HG03342 (cell line): ENCODE measurements around the gene PRAME.
"Not testable (repeated sequence)": the region's sequence is repeated elsewhere in the genome, so short reads cannot be mapped to it uniquely, and the experiment has no call there.

Experiments
- ATAC-seq: cut with Tn5 transposase; IDR thresholded peaks from one replicate; pipeline ENCODE4 v1.9.1; 2021; ENCODE audit warnings: mild to moderate bottlenecking, moderate library complexity; ENCODE audit not compliant: unreplicated experiment

The PRAME gene

DNA sequence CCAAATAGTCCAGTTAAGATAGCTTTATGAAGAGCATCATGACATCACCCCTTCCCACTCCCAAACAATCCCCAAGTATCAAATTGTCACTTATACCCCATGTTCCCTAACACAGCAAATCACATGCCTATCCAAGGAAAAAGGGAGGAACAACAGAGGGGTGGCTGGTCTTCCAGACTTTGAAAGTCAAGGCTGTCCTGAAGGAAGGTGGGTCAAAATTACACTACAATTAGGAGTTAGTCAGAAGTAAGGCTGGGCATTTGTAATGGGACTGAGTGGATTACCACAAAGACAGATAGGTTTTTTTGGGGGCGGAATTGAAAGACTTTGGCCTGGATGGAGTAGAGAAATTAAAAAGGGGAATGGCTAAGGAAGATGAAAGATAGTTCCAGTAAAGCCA lies 5.9 kb downstream of the PRAME start:
- ATAC-seq, result no peak

DNA sequence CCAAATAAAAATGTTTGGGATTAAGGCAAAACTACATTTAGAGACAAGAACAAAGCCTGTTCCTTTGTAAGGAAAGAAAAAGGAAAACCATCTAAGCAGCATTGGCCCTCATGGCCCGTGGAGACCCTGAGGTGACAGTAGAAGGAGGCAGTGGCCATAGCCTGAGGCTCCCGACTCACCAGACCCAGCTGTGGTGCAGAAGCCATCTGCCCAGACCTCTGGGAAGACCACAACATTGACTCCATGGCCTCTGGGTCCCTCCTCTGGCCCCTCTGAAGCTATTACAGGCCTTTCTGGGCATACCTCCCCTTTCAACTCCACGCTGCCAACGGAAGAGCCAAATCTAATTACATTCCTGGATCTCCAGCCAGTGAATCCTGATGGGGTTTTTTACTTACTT lies 6.4 kb downstream of the PRAME start:
- ATAC-seq, result no peak

- no peak for ATAC-seq
Observed at GRCh38 chr22:22550789-22551434, 8.2 kb downstream of the PRAME start.

DNA sequence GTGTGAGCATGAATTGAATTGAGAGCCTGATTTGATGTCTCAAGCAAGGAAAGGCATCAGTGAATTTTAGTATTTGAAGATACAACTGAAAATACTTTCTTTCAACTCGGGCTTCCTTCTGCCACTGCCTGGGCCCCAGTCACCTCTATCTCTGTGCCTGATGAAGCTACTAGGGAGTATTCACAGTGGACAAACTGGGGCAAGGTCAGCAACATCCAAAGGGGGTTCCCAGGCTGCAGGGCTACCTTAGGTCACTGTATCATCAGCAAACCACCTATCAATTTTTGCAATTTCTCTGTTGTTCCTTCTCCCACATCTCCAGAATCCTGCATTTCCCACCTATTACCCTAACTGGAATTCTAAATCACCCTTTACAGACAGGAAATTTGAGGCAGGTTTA lies 10.2 kb downstream of the PRAME start:
- ATAC-seq, result no peak

- no peak for ATAC-seq
Observed at GRCh38 chr22:22548317-22548716, 10.7 kb downstream of the PRAME start.

- no peak for ATAC-seq
Observed at GRCh38 chr22:22547692-22548300, 11.3 kb downstream of the PRAME start.

DNA sequence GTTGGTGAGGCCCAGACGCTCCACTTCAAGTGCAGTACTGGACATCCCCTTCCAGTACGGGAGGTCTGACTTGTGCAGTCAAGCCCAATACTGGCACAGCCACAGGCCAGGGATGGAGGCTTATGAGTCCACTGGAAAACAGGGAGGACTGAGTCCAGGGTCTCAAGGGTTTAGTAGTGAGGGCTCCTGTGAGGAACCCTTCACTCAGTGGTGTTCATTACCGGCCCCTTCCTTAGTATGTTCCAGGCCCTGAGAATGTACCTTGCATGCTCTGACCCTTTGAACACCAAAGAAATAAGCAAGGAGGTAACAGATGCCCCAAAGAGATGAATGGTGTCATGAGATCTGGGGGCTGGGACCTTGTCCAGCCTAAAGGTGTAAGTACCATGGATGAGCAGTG lies 11.8 kb downstream of the PRAME start:
- ATAC-seq, result no peak

- ATAC-seq, result no peak
Observed at GRCh38 chr22:22546490-22546889, 12.6 kb downstream of the PRAME start.

DNA sequence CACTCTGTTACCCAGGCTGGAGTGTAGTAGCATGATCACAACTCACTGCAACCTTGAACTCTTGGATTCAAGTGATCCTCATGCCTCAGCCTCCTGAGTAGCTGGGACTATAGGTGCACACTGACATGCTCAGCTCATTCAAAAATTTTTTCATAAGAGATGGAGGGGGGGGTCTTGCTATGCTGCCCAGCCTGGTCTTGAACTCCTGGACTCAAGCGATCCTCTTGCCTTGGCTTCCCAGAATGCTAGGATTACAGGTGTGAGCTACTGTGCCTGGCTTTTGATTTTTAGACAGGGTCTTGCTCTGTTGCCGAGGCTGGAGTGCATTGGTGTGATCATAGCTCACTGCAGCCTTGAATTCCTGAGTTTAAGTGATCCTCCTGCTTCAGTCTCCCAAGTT lies 14.0 kb downstream of the PRAME start:
- ATAC-seq, result no peak

DNA sequence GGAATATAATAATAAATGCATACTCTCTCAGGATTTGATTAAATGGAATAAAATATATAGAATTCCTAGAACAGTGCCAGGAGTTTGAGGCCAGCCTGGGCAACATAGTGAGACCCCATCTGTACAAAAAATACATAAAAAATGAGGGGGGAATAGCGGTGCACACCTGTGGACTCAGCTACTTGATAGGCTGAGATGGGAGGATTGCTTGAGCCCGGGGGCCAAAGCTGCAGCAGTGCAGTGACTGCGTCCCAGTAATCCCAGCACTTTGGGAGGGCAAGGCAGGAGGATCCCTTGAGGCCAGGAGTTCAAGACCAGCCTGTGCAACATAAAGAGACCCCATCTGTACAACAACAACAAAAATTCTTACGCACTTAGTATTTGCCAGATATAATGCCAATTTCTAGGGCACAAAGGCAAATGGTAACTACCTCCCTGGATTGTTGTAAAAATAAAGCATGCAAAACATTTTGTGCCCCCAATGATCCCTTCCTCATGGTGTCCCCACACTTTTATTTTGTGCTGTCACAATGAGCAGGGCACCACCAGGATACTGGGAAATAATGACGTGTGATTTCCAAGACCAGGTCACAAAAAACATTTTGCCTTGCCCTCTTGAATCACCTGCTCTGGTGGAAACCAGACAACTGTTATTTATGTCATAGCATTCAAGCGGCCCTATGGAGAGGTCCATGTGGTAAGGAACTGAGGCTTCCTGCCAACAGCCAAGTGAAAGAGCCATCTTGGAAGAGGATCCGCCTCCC lies 20.7 kb downstream of the PRAME start:
- no peak for ATAC-seq

GRCh38 chr22:22536916-22537315 lies 22.1 kb downstream of the PRAME start:
- no peak for ATAC-seq

DNA sequence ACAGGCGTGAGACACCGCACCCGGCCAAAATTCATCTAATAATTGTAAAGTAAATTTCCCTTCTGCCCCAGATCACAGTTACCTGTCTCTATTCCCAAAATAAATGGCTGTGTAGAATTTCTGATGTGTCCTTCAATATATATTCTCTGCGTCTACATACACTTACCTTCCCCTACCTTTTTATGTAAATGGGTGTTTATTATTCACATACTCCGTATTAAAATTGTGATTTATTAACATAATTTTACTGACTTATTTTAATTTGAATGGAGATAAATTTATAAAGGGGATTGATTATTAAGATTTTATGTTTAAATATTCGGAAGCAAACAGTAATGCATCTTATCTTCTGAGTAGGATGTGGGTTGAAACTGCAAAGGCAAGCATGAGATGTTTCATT lies 22.6 kb downstream of the PRAME start:
- no peak for ATAC-seq

GRCh38 chr22:22535662-22536061 lies 23.4 kb downstream of the PRAME start:
- no peak for ATAC-seq

DNA sequence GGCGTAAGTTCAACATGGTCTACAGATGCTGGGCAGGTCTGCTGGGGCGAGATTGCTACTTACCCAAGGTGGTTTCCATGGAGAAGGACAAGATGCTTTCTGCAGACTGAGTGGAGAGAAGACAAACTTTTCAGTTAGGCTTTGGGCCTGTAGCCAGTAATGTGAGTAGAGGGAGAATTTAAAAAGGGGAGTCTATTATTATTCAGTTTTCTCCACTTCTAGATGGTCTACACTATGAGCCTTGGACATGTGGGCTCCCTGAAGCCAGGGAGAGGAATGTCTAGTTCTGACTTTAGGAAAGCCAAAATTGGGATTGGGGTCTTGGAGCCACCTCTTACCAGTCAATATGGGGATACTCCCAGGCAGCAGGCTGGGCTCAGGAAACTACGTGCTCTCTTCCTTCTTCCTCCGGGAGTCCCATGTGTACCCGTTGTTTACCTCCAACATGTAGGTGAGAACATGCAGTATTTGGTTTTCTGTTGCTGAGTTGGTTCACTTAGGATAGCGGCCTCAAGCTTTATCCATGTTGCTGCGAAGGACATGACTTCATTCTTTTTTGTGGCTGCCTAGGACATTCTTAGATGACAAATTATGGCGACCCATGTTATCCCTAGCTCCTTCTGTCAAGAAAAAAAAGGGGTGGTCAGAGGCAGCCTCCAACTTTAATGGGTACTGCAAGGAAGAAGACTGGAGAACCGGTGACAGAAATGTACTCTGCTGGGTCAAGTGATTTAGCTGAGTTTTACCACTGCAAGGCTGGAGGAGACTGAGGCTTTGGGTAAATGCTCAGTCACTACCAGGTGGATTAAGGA lies 24.3 kb downstream of the PRAME start:
- ATAC-seq, result no peak

DNA sequence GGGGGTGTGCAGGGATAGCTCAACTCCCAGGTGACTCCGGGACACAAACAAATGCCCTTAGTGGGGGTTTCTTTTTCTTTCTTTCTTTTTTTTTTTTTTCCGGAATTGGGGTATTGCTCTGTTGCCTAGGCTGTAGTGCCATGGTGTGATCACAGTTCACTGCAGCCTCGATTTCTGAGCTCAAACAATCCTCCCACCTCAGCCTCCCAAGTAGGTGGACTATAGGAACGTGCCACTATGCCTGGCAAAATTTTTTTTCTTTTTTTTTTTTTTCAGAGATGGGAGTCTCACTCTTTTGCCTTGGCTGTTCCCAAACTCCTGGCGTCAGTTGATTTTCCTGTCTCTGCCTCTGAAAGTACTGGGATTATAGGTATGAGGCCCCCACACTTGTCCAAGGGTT lies 25.2 kb downstream of the PRAME start:
- ATAC-seq, result no peak

DNA sequence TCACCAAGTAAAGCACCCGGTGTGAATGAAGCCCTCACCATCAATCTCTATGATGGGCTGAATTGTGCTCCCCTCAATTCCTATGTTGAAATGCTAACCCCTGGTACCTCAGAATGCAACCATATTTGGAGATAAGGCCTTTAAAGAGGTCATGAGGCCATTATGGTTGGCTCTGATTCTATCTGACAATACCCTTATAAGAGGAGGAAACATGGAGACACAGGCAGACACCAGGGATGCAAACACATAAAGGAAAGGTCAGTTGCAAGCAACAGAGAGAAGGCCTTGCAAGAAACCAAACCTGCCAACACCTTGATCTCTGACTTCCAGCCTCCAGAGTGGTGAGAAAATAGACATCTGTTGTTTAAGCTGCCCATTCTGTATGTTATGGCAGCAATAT lies 25.6 kb downstream of the PRAME start:
- ATAC-seq, result no peak

GRCh38 chr22:22532547-22533071 lies 26.5 kb downstream of the PRAME start:
- ATAC-seq, result not testable (repeated sequence)

GRCh38 chr22:22531770-22532546 lies 27.1 kb downstream of the PRAME start:
- ATAC-seq, result no peak

DNA sequence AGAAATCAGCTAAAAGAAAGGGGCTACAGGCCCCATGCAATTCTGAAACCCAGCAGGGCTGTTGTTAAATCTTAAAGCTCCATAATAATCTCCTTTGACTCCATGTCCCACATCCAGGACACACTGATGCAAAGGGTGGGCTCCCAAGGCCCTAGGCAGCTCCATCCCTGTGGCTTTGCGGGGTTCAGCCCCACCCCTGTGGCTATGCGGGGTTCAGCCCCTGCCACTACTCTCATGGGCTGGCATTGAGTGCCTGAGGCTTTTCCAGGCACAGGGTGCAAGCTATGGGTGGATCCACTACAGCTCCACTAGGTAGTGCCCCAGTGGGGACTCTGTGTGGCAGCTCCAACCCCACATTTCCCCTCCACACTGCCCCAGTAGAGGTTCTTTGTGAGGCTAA lies 30.3 kb downstream of the PRAME start:
- no peak for ATAC-seq

- no peak for ATAC-seq
Observed at GRCh38 chr22:22527312-22527711, 31.8 kb downstream of the PRAME start.
